H1 (cell line): ENCODE results near the gene RAD51B. TPM values are rescaled to one million over a fixed set of nuclear protein-coding genes. Genes with fewer than 3 reads are reported as not detected.

Source experiments
- CHD7 ChIP-seq: fragments of 300-600 bp; sonication (generic); IDR thresholded peaks from 2 replicates; pipeline ENCODE4 v1.7.1; 2012; ENCODE audit warnings: low read length, moderate library complexity, mild to moderate bottlenecking, inconsistent platforms; ENCODE audit not compliant: insufficient replicate concordance
- polyA plus RNA-seq, 7 experiments: library from polyadenylated mRNA; depleted of rRNA in 3 of 7; stranded (reverse) in 5 of 7; unstranded in 2 of 7; fragments of >200 nt in 5 of 7; fragments of 200-250 nt in 2 of 7; gene quantifications; 1 replicate in 5 of 7; 2 replicates in 1 of 7; 4 replicates in 1 of 7; pipeline versions ENCODE4 v1.2.1 to v1.2.3, GENCODE V29; 2011 to 2013; ENCODE audit warnings: missing spikeins in 2 of 7, mixed read lengths in 2 of 7
- total RNA-seq: library from RNA; stranded (reverse); fragmentation: NEBNext Ultra II Directional; extraction: Animal tissue kit (Norgen Biotek cat#: 25700); gene quantifications from 2 replicates; pipeline ENCODE4 v1.2.1, GENCODE V29; 2021

The RAD51B gene
- total and polyA plus RNA-seq, 2 of the 8 experiments (the other 6 are each of a cell fraction or from before 2014, with no cell fraction given): 3.9 to 14.9 TPM

GRCh38 chr14:68622856-68623255, 803.3 kb downstream of the RAD51B start (continued):
- TF ChIP-seq CHD7: no peak
